Measurements from ENCODE around the gene CRTC3.
"Not testable (repeated sequence)": the region's sequence is repeated elsewhere in the genome, so short reads cannot be mapped to it uniquely, and the experiment has no call there.

- not testable (repeated sequence) for TF ChIP-seq ZNF24 (IDR thresholded peaks at IDR 0.05); CTCF (CRISPR knock-in tag; IDR thresholded peaks at IDR 0.05); POLR2AphosphoS5 (IDR thresholded peaks at IDR 0.05; ENCODE audit: low read depth, low read length); FOXC1 (CRISPR knock-in tag; IDR thresholded peaks at IDR 0.05; ENCODE audit: borderline replicate concordance); BRF2 (CRISPR knock-in tag; IDR thresholded peaks at IDR 0.05); NFRKB (IDR thresholded peaks at IDR 0.05); MYC (CRISPR knock-in tag; IDR thresholded peaks at IDR 0.05; ENCODE audit: borderline replicate concordance); POLR2A (IDR thresholded peaks at IDR 0.05; ENCODE audit: insufficient read depth in 1 of 2, low read depth in 2 of 2, low read length in 2 of 2); NR3C1 (CRISPR knock-in tag; IDR thresholded peaks at IDR 0.05)
These were observed 15.8 kb upstream of the CRTC3 start for GRCh38 chr15:90513893-90514292.
